Natural killer cell (primary cell): ENCODE data around the gene PID1. TPM values are rescaled to one million over a fixed set of nuclear protein-coding genes. Genes with fewer than 3 reads are reported as not detected.

ENCODE experiments used
- ATAC-seq, 3 donors: fragments of 150-1000 bp in 2 of 3; fragments of 200-7000 bp in 1 of 3; cut with Tn5 transposase; 1 replicate in 1 of 3; 2 replicates in 2 of 3; pipeline ENCODE4 v1.10.0; 2021; ENCODE audit warnings: mild to moderate bottlenecking in 2 of 3, moderate library complexity in 2 of 3
- DNase-seq, 2 donors: peaks; one replicate each; pipeline versions ENCODE4 v3.0.0 to v3.0.0-alpha.2; 2013 to 2021; ENCODE audit warnings: mixed read lengths in 1 of 2
- H3K27ac ChIP-seq: one replicate; pipeline ENCODE4 v1.5.1; 2013; ENCODE audit warnings: mild to moderate bottlenecking, low read length
- H3K27me3 ChIP-seq: one replicate; pipeline ENCODE4 v1.6.1; 2013; ENCODE audit warnings: low read length; ENCODE audit not compliant: control insufficient read depth, insufficient read depth
- H3K36me3 ChIP-seq: one replicate; pipeline ENCODE4 v1.6.1; 2013; ENCODE audit warnings: low read length; ENCODE audit not compliant: control insufficient read depth, insufficient read depth
- H3K4me1 ChIP-seq: one replicate; pipeline ENCODE4 v1.6.1; 2013; ENCODE audit warnings: low read length; ENCODE audit not compliant: control insufficient read depth, insufficient read depth
- H3K4me3 ChIP-seq: one replicate; pipeline ENCODE4 v1.5.1; 2013; ENCODE audit warnings: low read length
- H3K9me3 ChIP-seq: one replicate; pipeline ENCODE4 v1.6.1; 2013; ENCODE audit warnings: low read length; ENCODE audit not compliant: control insufficient read depth, insufficient read depth
- H3K27ac Mint-ChIP-seq, 2 donors: one replicate each; pipeline ENCODE4 v1.8.0; 2022; ENCODE audit warnings: mild to moderate bottlenecking in 2 of 2, mixed read lengths in 2 of 2, moderate library complexity in 1 of 2
- H3K27me3 Mint-ChIP-seq, 2 donors: one replicate each; pipeline ENCODE4 v1.8.0; 2022; ENCODE audit warnings: low read depth in 2 of 2, mixed read lengths in 2 of 2
- H3K36me3 Mint-ChIP-seq: one replicate; pipeline ENCODE4 v1.8.0; 2022; ENCODE audit warnings: mixed read lengths
- H3K4me1 Mint-ChIP-seq, 2 donors: one replicate each; pipeline ENCODE4 v1.8.0; 2022; ENCODE audit warnings: mixed read lengths in 2 of 2
- H3K4me3 Mint-ChIP-seq: one replicate; pipeline ENCODE4 v1.8.0; 2022; ENCODE audit warnings: mild to moderate bottlenecking, moderate library complexity, mixed read lengths
- H3K9me3 Mint-ChIP-seq, 2 donors: one replicate each; pipeline ENCODE4 v1.8.0; 2022; ENCODE audit warnings: mixed read lengths in 2 of 2
- CTCF ChIP-seq: fragments of 200-600 bp; IDR thresholded peaks from one replicate; pipeline ENCODE4 v1.8.0; 2022; ENCODE audit warnings: antibody characterized with exemption
- WGBS: methylation state at CpG from one replicate; pipeline ENCODE4 v1.1.7; 2013; ENCODE audit warnings: missing lambda C conversion rate; ENCODE audit not compliant: insufficient coverage; 5-methylcytosine and 5-hydroxymethylcytosine counted together
- intact Hi-C: fragments of 100-400 bp; cut with micrococcal nuclease; formaldehyde crosslinking; loops from one replicate; pipeline ENCODE4 v1.14.2; 2022
- total RNA-seq, 4 donors: library from RNA; stranded (reverse); fragments of 120-200 nt in 1 of 4; gene quantifications; one replicate each; pipeline versions ENCODE4 v1.2.3 to v1.2.4, GENCODE V29; 2013 to 2022

Gene PID1
- total RNA-seq, 3 donors from 2014 or later (not counting 1 experiment from before 2014, with no cell fraction given) = 0.56 to 3.0 (median 1.0) TPM

GRCh38 chr2:229246334-229246733 is 24.8 kb downstream of the PID1 start:
- no peak overlapping the region for H3K27ac Mint-ChIP-seq
- no peak for TF ChIP-seq CTCF

GRCh38 chr2:229244975-229245374 is 26.1 kb downstream of the PID1 start:
- TF ChIP-seq CTCF = no peak
- DNase-seq = no peak
- no peak for ATAC-seq
- peaks cover 16 to 19% of the 10 kb centered on the region in 2 donors for H3K9me3 Mint-ChIP-seq
- H3K9me3 ChIP-seq = peaks cover 2% of the 10 kb centered on the region
- peaks cover 10% of the 10 kb centered on the region for H3K36me3 Mint-ChIP-seq
- H3K4me1 ChIP-seq = no peaks in the 10 kb centered on the region
- H3K36me3 ChIP-seq = no peaks in the 10 kb centered on the region
- H3K4me3 Mint-ChIP-seq = no peak overlapping the region
- no peak overlapping the region for H3K27ac Mint-ChIP-seq
- no peaks in the 10 kb centered on the region for H3K4me1 Mint-ChIP-seq
- 88% methylated on average over 2 of the region's 2 CpGs for WGBS
- H3K27me3 Mint-ChIP-seq = no peaks in the 10 kb centered on the region
- no peak overlapping the region for H3K4me3 ChIP-seq
- H3K27ac ChIP-seq = no peak overlapping the region
- H3K27me3 ChIP-seq = no peaks in the 10 kb centered on the region
- intact Hi-C loops = no loop called here

More at GRCh38 chr2:229246334-229246733, 24.8 kb downstream of the PID1 start:
- intact Hi-C loops = no loop called here
- Mint-ChIP-seq H3K27me3 (no peaks in the 10 kb centered on the region), H3K4me3 (no peak overlapping the region), H3K36me3 (no peaks in the 10 kb centered on the region), H3K9me3 (peaks cover 14 to 15% of the 10 kb centered on the region in 2 donors), H3K4me1 (no peaks in the 10 kb centered on the region)
- H3K9me3 ChIP-seq = peaks cover 2% of the 10 kb centered on the region
- no peaks in the 10 kb centered on the region for H3K36me3 ChIP-seq
- H3K4me3 ChIP-seq = no peak overlapping the region
- ATAC-seq (no peak), DNase-seq (no peak)
- H3K27ac ChIP-seq = no peak overlapping the region
- WGBS = 98% methylated on average over 3 of the region's 3 CpGs
- no peaks in the 10 kb centered on the region for H3K27me3 ChIP-seq
- H3K4me1 ChIP-seq = no peaks in the 10 kb centered on the region

- no peak for DNase-seq
- no peak overlapping the region for H3K27ac Mint-ChIP-seq
- intact Hi-C loops = no loop called here
- H3K9me3 Mint-ChIP-seq = peaks cover 16 to 19% of the 10 kb centered on the region in 2 donors
- 76% methylated on average over 2 of the region's 2 CpGs for WGBS
- no peaks in the 10 kb centered on the region for H3K4me1 Mint-ChIP-seq
- H3K27ac ChIP-seq = no peak overlapping the region
- ATAC-seq = no peak
- H3K27me3 ChIP-seq = no peaks in the 10 kb centered on the region
- no peak overlapping the region for H3K4me3 ChIP-seq
- H3K4me1 ChIP-seq = no peaks in the 10 kb centered on the region
- H3K9me3 ChIP-seq = peaks cover 2% of the 10 kb centered on the region
- no peaks in the 10 kb centered on the region for H3K27me3 Mint-ChIP-seq
- H3K36me3 Mint-ChIP-seq = peaks cover 10% of the 10 kb centered on the region
- no peak overlapping the region for H3K4me3 Mint-ChIP-seq
- H3K36me3 ChIP-seq = no peaks in the 10 kb centered on the region
- no peak for TF ChIP-seq CTCF
These were observed 27.1 kb downstream of the PID1 start for GRCh38 chr2:229243890-229244560.

- no peak overlapping the region for H3K27ac ChIP-seq
- intact Hi-C loops = no loop called here
- Mint-ChIP-seq H3K27me3 (no peaks in the 10 kb centered on the region), H3K4me1 (no peaks in the 10 kb centered on the region), H3K9me3 (peaks cover 16 to 17% of the 10 kb centered on the region in 2 donors), H3K4me3 (no peak overlapping the region), H3K27ac (no peak overlapping the region), H3K36me3 (peaks cover 10% of the 10 kb centered on the region)
- DNase-seq (no peak), ATAC-seq (no peak)
- no peak for TF ChIP-seq CTCF
- no peaks in the 10 kb centered on the region for H3K4me1 ChIP-seq
- H3K9me3 ChIP-seq = peaks cover 2% of the 10 kb centered on the region
- H3K36me3 ChIP-seq = no peaks in the 10 kb centered on the region
- H3K27me3 ChIP-seq = no peaks in the 10 kb centered on the region
- no peak overlapping the region for H3K4me3 ChIP-seq
These were observed 30.0 kb downstream of the PID1 start for GRCh38 chr2:229240984-229241491.
